IMR-90 (cell line): ENCODE results near the gene SPCS1.

ENCODE experiments used
- CEBPB ChIP-seq: IDR thresholded peaks from 2 replicates; pipeline ENCODE4 v1.6.1; 2012; ENCODE audit warnings: low read depth, low read length, improper control_type of control experiment
- FOS ChIP-seq: fragments of 150-350 bp; IDR thresholded peaks from 2 replicates; pipeline ENCODE4 v1.6.1; 2016; ENCODE audit warnings: low read depth, low read length
- MXI1 ChIP-seq: IDR thresholded peaks from 2 replicates; pipeline ENCODE4 v1.6.1; 2012; ENCODE audit warnings: low read depth, mild to moderate bottlenecking, low read length, moderate library complexity, borderline replicate concordance
- NFE2L2 ChIP-seq: fragments of 150-350 bp; IDR thresholded peaks from 2 replicates; pipeline ENCODE4 v1.6.1; 2016; ENCODE audit warnings: low read depth, mild to moderate bottlenecking, low read length
- POLR2A ChIP-seq: IDR thresholded peaks from 2 replicates; pipeline ENCODE4 v1.6.1; 2012; ENCODE audit warnings: mild to moderate bottlenecking, low read depth, low read length
- RAD21 ChIP-seq: IDR thresholded peaks from 2 replicates; pipeline ENCODE4 v1.6.1; 2012; ENCODE audit warnings: low read length, improper control_type of control experiment
- TF ChIP-seq, protein P1 (sequence below): conservative IDR thresholded peaks from 2 replicates; pipeline ENCODE4 v1.5.1; 2012; ENCODE audit warnings: mild to moderate bottlenecking, low read depth, low read length, improper control_type of control experiment
- TF ChIP-seq, protein P2 (sequence below): fragments of 150-350 bp; IDR thresholded peaks from 2 replicates; pipeline ENCODE4 v1.6.1; 2017; ENCODE audit warnings: mild to moderate bottlenecking, antibody characterized with exemption, low read length, low read depth

GRCh38 chr3:52710512-52710911 is 4.6 kb downstream of the SPCS1 start:
- TF ChIP-seq FOS: no peak
- TF ChIP-seq, protein P1, sequence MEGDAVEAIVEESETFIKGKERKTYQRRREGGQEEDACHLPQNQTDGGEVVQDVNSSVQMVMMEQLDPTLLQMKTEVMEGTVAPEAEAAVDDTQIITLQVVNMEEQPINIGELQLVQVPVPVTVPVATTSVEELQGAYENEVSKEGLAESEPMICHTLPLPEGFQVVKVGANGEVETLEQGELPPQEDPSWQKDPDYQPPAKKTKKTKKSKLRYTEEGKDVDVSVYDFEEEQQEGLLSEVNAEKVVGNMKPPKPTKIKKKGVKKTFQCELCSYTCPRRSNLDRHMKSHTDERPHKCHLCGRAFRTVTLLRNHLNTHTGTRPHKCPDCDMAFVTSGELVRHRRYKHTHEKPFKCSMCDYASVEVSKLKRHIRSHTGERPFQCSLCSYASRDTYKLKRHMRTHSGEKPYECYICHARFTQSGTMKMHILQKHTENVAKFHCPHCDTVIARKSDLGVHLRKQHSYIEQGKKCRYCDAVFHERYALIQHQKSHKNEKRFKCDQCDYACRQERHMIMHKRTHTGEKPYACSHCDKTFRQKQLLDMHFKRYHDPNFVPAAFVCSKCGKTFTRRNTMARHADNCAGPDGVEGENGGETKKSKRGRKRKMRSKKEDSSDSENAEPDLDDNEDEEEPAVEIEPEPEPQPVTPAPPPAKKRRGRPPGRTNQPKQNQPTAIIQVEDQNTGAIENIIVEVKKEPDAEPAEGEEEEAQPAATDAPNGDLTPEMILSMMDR: no peak
- TF ChIP-seq POLR2A: no peak
- no peak for TF ChIP-seq RAD21
- no peak for TF ChIP-seq CEBPB
- no peak for TF ChIP-seq MXI1
- TF ChIP-seq, protein P2, sequence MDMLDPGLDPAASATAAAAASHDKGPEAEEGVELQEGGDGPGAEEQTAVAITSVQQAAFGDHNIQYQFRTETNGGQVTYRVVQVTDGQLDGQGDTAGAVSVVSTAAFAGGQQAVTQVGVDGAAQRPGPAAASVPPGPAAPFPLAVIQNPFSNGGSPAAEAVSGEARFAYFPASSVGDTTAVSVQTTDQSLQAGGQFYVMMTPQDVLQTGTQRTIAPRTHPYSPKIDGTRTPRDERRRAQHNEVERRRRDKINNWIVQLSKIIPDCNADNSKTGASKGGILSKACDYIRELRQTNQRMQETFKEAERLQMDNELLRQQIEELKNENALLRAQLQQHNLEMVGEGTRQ: no peak
- no peak for TF ChIP-seq NFE2L2
